ENCODE results near the gene TIMP4. TPM values are rescaled to one million over a fixed set of nuclear protein-coding genes. Genes with fewer than 3 reads are reported as not detected.

TIMP4 gene
- total RNA-seq, 1 experiment from 2014 or later: 8.4 TPM

DNA sequence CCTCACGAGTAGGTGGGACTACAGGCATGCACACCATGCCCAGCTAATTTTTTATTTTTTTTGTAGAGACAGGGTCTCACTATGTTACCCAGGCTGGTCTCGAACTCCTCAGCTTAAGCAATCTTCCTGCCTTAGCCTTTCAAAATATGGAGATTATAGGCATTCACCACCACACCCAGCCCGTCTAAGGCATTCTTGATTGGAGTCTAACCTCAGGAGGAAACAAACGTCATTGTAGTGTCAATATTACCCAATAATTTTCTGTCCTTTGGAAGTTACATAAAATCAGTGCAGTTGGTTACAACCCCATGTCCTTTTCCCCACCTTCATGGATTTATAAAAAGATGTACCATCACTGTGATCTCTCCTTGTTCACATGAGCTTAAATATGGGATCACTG lies 41.8 kb downstream of the TIMP4 start:
- TF ChIP-seq, protein P1, sequence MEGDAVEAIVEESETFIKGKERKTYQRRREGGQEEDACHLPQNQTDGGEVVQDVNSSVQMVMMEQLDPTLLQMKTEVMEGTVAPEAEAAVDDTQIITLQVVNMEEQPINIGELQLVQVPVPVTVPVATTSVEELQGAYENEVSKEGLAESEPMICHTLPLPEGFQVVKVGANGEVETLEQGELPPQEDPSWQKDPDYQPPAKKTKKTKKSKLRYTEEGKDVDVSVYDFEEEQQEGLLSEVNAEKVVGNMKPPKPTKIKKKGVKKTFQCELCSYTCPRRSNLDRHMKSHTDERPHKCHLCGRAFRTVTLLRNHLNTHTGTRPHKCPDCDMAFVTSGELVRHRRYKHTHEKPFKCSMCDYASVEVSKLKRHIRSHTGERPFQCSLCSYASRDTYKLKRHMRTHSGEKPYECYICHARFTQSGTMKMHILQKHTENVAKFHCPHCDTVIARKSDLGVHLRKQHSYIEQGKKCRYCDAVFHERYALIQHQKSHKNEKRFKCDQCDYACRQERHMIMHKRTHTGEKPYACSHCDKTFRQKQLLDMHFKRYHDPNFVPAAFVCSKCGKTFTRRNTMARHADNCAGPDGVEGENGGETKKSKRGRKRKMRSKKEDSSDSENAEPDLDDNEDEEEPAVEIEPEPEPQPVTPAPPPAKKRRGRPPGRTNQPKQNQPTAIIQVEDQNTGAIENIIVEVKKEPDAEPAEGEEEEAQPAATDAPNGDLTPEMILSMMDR (conservative IDR thresholded peaks at IDR 0.05): no peak
- Histone ChIP-seq H2BK5ac (ENCODE audit: insufficient read length, low read length) (no peak overlapping the region), H3K9ac (ENCODE audit: extremely low read depth, insufficient read length, low read length) (no peak overlapping the region), H3K79me1 (ENCODE audit: insufficient read depth, low read depth, low read length, poor library complexity, severe bottlenecking) (no peaks in the 10 kb centered on the region), H2BK20ac (ENCODE audit: low read depth, low read length, poor library complexity, severe bottlenecking) (no peak overlapping the region), H2BK12ac (ENCODE audit: insufficient read length, low read depth, low read length) (no peak overlapping the region), H4K8ac (replicated peaks; ENCODE audit: insufficient read length, low read depth, low read length) (no peak overlapping the region), H3K27ac (ENCODE audit: insufficient read length, low read depth, low read length) (no peak overlapping the region), H3T11ph (ENCODE audit: low read length) (no peak overlapping the region), H4K20me1 (ENCODE audit: control insufficient read depth, insufficient read depth, insufficient read length) (no peaks in the 10 kb centered on the region), H3K27me3 (ENCODE audit: insufficient read depth, low read length) (no peaks in the 10 kb centered on the region), H3K4ac (ENCODE audit: low read depth, low read length) (no peak overlapping the region), H2BK120ac (ENCODE audit: low read depth, low read length, poor library complexity, severe bottlenecking) (no peak overlapping the region), H2BK15ac (ENCODE audit: low read depth, low read length) (no peak overlapping the region), H3K4me1 (ENCODE audit: insufficient read depth, low read length) (no peaks in the 10 kb centered on the region), H3K4me2 (ENCODE audit: insufficient read depth, insufficient read length, low read length) (no peak overlapping the region), H4K5ac (ENCODE audit: insufficient read length, low read depth, low read length) (no peak overlapping the region), H3K23ac (ENCODE audit: insufficient read length, low read depth, low read length) (no peak overlapping the region), H3K23me2 (ENCODE audit: insufficient read length, low read depth, low read length, poor library complexity, severe bottlenecking) (no peaks in the 10 kb centered on the region), H3K79me2 (ENCODE audit: insufficient read depth, low read length) (no peaks in the 10 kb centered on the region), H4K91ac (ENCODE audit: insufficient read length, low read depth, low read length) (no peak overlapping the region), H2AK5ac (ENCODE audit: insufficient read length, low read length) (no peak overlapping the region), H2AFZ (ENCODE audit: low read length) (no peak overlapping the region), H3K14ac (ENCODE audit: insufficient read depth, low read length) (no peak overlapping the region), H3K18ac (ENCODE audit: insufficient read length, low read depth, low read length) (no peak overlapping the region), H3K9me3 (ENCODE audit: control insufficient read depth, low read depth, low read length) (no peaks in the 10 kb centered on the region), H3K56ac (ENCODE audit: insufficient read length, low read depth, low read length) (no peak overlapping the region)
- DNase-seq: no peak
- Mint-ChIP-seq H3K4me1 (no peaks in the 10 kb centered on the region), H3K4me3 (no peak overlapping the region), H3K27ac (no peak overlapping the region), H3K27me3 (ENCODE audit: low read depth) (peaks cover 2% of the 10 kb centered on the region; the same call in 1 of the 2 replicates), H3K36me3 (ENCODE audit: insufficient read depth in 1 of 3, low read depth in 3 of 3) (no peaks in the 10 kb centered on the region), H3K9me3 (peaks cover 0 to under 1% of the 10 kb centered on the region in 2 experiments; a peak in 1 of 5 replicates)
- WGBS (ENCODE audit: extremely low coverage, insufficient read length, low lambda C conversion rate): no CpG with 5 or more reads among the region's 4 CpGs
